Measurements from ENCODE around the gene ITPR3.

DNA sequence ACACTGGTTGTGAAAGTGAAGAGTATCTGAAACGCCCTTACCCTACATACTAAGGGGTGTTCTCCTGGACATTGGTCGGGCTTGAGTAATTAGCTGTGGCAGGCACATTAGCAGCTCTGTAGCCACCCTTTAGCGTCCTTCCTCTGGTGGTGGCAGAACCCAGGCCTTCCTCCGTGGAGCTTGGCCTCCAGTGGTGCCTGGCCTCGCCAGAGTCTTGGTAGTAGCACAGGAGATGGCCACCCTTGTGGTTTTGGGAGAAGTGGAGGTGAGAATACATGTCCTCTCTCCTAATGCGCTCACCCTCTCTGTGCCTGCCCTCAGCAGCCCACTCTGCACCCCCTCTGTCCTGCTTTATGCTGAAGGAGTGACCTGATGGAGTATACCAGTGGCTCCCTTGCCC lies 107.9 kb downstream of the ITPR3 start:
- TF ChIP-seq, protein P1, sequence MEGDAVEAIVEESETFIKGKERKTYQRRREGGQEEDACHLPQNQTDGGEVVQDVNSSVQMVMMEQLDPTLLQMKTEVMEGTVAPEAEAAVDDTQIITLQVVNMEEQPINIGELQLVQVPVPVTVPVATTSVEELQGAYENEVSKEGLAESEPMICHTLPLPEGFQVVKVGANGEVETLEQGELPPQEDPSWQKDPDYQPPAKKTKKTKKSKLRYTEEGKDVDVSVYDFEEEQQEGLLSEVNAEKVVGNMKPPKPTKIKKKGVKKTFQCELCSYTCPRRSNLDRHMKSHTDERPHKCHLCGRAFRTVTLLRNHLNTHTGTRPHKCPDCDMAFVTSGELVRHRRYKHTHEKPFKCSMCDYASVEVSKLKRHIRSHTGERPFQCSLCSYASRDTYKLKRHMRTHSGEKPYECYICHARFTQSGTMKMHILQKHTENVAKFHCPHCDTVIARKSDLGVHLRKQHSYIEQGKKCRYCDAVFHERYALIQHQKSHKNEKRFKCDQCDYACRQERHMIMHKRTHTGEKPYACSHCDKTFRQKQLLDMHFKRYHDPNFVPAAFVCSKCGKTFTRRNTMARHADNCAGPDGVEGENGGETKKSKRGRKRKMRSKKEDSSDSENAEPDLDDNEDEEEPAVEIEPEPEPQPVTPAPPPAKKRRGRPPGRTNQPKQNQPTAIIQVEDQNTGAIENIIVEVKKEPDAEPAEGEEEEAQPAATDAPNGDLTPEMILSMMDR (IDR thresholded peaks at IDR 0.05): no peak
- no peak for TF ChIP-seq POLR2A (IDR thresholded peaks at IDR 0.05)
